Measurements from ENCODE around the gene LTC4S.

DNA sequence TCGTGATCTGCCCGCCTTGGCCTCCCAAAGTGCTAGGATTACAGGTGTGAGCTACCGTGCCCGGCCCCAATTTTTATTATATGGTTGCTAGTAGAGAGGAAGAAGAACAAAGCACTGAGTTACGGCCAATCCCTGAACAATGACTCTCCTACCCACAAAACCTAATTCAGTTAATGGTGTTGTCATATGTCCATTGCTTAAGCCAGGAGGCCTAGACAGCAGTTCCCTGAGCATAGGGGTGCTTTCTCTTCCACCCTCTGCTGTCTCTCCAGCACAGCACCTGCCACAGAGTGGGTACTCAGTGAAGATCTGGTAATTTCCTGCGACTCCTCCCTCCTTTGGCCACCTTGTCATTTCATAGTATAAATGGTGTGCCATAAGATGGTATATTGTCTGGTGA, 21.4 kb upstream of the LTC4S start:
- no peak for TF ChIP-seq POLR2A (IDR thresholded peaks at IDR 0.05)
- TF ChIP-seq, protein P1, sequence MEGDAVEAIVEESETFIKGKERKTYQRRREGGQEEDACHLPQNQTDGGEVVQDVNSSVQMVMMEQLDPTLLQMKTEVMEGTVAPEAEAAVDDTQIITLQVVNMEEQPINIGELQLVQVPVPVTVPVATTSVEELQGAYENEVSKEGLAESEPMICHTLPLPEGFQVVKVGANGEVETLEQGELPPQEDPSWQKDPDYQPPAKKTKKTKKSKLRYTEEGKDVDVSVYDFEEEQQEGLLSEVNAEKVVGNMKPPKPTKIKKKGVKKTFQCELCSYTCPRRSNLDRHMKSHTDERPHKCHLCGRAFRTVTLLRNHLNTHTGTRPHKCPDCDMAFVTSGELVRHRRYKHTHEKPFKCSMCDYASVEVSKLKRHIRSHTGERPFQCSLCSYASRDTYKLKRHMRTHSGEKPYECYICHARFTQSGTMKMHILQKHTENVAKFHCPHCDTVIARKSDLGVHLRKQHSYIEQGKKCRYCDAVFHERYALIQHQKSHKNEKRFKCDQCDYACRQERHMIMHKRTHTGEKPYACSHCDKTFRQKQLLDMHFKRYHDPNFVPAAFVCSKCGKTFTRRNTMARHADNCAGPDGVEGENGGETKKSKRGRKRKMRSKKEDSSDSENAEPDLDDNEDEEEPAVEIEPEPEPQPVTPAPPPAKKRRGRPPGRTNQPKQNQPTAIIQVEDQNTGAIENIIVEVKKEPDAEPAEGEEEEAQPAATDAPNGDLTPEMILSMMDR (IDR thresholded peaks at IDR 0.05) = no peak

Data from stomach (tissue), 4 donors.